Stimulated activated CD4-positive, alpha-beta T cell treated with anti-CD3 and anti-CD28 coated beads, Interleukin-15, amount 100 ng/mL, for 24 hours (primary cell): ENCODE data around the gene TMEM18.

Experiments used
- DNase-seq: peaks from one replicate; pipeline ENCODE4 v3.0.0-alpha.2; 2020

TMEM18 gene

DNA sequence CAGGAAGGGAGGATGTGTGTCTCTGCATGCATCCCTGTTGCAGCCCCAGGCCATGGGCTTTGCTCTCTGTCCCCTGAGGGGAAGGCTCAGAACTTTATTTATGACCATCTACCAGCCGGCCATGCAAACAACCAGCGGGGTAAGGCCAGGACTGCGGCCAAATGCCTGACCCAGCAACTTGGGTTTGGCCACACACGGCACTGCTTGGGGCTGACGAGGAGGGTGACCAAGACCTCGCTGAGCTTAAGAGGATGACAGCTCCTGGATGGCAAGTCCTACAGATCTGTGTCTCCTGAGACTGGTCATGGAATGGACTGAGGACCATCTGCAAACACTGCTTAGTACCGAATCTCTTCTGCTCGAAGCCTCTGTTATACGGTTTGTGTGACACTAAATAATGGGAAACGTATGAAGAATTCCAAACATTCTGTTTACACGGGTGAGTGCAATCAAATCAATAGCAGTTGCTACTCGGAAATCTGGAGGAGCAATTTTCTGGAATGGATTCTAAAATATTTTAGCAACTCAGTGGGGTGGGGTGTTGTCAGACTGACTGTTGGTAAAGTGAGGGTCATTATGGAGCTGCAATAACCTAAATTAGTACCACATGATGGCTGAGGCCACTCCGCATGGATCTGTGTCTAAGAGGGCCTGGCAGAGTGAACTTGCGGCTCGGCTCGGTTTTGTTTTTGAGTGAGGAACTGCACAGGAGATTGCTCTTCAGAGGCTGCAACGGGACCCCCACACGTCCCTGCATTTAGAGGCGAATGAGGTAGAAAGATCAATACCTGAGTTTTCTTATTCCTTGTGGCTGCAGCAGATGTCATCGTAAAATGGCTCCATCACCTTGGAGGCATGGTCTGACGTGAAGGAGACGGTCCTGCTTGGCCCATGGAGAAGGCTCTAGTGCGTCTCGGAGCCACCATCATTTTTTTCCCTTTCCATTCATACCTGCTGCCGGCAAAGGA is 26.6 kb downstream of the TMEM18 start:
- no peak for DNase-seq

DNA sequence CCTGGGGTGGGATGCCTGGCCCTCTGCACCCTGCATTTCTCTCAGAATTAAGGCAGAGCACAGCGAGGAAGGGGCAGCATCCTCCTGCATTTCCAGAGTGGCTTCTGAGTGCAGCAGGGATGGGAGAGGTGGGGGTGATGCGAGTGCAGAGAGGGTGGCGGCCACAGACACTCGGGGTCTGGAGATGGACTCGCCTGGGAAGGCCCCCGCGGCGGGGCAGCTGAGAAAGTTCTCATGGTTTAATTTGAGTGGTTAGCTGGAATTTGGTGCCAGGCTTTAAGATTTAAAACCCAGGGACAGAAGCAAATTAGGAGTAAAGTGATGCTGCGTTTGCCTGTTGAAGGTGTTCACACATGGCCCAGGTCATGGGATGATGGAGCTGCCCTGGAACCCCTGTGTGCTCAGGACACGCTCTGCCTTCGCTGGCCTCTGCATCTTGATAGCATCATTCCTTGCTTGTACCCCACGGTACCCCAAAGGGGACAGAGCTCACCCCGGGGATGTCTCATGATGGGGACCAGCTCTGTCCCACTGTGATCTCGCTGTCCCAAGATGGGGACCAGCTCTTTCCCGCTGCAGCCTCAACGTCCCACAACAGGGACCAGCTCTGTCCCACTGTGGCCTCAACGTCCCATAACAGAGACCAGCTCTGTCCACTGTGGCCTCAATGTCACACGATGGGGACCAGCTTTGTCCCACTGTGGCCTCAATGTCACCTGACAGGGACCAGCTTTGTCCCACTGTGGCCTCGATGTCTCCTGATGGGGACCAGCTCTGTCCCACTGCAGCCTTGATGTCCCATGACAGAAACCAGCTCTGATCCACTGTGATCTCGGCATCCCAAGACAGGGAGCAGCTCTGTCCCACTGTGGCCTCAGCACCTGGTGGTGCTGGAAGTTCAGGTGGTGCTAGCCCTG is 27.5 kb downstream of the TMEM18 start:
- DNase-seq, result no peak

DNA sequence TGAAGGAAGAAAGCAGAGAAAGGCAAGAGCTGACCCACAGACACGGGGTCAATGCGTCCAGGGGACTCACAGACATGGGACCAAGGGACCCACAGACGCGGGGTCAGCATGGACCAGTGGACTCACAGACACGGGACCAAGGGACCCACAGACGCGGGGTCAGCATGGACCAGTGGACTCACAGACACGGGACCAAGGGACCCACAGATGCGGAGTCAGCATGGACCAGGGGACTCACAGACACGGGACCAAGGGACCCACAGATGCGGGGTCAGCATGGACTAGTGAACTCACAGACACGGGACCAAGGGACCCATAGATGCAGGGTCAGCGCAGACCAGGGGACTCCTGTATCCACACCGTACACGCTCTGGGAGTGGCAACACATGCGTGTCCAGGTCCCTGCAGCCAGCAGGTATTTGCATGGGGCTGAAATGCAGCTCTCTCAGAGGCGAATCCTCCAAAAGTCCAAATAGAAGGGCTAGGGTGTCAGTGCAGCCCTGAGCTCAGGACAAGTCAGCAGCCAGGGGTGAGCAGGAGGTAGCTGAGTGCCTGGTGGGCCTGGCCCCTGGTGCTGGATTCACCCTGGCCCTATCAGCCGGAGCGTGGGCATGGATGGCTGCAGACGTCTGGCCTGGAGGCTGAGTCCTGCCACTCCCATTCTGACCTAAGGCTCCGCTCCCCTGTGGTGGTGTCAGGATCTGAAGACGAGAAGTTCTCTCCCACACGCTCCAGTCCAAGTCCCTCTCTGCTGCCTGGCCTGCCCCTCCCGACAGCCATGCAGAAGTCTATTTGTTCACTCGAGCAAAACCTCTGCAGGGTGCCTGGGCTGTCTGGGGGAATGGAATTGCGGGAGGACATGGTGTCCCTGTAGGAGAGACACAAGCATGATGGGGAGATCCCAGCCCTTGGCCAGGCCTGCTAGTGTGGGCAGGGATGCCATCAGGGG is 28.5 kb downstream of the TMEM18 start:
- no peak for DNase-seq

DNA sequence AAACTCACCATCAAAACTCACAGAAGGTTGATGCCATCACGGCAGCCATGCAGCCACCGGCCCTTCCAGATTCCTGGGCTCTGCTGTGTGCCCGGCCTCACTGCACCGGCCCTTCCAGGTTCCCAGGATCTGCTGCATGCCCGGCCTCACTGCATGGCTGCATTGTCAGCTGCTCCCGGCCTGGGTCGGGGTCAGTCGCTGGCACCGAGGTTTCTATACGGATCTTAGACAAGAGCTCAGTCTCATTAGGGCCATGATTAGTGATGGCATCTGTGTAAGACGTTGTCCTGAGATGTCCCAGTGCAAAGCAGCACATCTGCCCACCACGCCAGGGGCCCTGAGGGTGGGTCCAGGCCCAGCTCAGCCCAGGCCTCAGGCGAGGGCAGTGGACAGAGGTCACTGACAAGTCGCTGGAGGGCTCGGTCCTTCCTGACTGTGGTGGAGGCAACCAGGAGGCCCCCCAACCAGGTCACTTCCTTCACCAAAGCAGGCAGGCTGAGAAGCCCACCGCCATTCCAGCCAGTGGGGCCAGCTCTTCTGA is 29.4 kb downstream of the TMEM18 start:
- no peak for DNase-seq

DNA sequence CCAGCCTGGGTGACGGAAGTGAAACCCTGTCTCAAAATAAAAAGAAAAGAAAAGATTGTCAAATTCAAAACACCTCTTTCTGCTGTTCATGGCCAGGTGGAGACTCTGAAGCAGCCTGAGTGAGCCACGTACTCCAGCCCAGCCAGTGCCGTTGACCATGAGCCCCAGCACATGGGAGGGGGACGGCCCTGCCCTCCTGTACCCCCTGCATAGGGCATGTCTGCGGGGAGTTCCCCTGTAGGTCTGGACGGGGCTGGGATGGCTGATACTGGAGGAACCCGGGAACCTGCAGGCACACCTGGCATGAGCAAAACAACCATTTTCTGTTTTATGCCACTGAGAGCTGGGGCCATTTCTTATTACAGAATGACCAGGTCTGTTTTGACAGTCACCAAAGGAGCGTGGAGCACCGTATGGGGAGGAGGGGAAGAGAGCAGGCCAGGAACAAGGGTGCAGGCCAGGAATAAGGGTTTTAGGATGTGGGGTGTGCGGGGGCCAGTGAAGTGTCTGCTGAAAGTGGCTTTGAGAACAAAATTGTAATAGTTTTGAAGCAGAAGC is 30.1 kb downstream of the TMEM18 start:
- no peak for DNase-seq

DNA sequence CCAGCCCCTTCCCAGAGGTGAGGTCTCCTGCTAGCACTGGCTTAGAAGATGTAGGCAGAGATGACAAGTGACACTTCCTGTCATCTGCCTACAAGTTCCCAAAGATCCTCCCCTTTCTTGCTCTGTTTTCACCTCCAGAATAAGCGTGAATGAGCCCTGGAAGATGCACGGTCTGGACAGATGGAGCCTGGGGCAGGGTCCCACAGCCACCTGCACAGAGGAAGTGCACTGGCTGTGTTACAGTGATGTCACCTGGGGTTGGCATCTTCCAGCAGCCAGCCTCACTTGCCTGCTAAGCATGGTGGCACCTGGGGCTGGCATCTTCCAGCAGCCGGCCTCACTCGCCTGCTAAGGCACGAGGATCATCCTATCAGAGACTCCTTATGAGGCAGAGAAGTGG is 32.3 kb downstream of the TMEM18 start:
- DNase-seq, result no peak

DNA sequence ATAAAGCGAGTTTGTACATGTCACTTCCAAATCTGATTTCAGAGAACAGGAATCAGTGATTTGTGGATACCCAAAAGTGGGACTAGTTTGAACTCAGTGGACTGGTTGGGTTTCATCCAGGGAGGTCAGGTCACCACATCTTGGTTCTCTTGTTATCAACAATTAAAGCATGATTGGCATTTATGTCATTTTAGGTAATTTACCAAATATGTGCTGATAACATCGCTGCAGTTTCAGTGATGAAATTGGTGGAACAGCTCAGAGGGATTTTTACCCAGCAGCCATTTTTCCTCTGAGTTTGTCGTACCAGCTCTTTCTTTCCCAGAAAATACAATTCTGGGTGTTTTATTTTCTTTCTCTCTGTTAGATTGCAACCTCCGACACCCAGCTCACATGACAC is 33.4 kb downstream of the TMEM18 start:
- no peak for DNase-seq

DNA sequence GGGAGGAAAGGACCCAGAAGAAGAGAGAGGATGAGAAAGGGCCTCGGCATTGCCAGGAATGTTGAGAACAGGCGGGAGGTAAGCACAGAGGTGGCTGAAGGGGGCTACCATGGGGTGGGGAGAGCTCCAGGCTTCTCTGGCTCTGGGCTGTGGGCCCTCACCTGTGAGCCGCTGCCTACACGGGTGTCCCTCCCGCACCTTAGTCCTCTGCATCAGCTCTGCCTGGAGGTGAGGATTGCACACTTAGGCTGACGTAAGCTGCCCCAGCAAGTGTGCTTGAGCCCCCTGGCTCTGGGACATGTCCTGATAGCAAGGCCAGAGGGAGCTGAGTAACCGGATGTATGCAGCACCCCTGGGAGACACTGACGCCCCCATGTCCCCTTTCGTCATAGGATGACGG is 33.9 kb downstream of the TMEM18 start:
- DNase-seq, result no peak

DNA sequence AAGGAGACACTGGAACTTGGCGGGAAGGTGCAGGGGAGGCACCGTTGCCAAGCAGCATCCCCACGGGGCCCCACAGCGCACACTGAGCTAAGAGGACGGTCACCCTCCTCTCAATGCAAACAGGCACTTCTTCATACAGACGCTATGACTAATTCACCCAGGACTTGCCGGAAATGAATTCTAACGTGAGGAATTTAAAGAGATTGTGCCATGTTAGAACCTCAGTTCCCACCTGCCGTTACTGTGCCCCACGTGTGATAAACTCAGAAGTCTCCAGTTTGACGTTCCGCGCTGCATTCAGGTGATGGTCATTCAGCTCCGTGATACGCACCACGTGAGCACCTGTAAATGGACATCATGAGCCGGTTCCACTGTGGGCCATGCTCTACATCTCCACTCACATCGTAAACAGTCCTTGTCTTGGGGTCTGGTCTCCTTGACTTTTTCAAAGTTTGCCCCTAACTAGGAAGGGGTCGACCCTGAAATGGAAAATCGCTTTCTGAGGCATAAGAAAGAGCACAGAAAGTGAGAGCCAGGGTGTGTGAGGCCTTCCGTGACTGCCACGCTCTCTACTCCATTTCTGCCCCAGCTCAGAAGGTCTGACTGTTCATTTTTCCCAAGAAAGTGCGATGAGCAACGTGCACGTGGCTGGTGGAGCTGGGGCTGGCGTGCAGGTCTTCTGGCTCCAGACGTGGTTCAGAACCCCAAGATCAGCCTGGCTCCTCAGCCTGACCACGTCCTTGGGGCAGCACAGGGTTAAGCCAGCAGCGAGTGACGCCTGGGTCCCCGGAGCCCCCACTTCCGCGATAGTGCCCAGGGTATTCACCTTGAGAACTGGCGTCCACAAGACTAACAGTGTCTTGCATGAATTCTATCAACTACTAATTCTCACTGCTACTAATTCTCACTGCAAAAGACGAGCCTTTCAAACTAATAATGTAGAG is 35.1 kb downstream of the TMEM18 start:
- DNase-seq, result no peak

DNA sequence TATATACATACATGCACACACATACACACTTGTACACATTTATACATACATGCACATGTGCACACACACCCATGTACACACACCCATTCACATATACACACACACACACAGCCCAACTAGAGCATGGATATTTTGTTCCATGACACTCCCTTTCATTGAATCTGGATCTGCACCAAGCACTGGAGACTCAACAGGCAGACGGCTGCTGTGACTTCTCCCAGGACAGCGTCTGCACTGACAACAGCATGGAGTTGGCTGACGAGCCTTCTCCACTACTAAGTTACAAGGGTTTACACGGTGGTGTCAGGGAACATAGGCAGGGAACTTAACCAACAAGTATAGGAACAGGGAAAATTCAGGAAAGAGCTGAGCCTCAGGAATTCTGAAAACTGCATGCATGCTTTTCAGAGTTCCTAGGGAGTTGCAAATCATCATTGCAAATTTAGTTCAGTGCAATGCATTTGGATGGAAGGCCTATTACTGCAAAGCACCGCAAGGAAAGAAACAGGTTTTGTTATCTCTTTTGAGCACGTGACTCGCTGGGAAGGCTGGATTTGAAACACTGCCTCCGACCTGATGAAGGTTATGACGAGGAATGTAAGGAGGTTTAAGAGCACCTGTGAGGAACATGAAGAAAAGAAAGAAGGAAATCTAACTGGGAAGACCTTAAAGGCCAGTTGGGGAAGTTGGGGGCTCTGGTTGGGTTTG is 35.9 kb downstream of the TMEM18 start:
- no peak for DNase-seq

DNA sequence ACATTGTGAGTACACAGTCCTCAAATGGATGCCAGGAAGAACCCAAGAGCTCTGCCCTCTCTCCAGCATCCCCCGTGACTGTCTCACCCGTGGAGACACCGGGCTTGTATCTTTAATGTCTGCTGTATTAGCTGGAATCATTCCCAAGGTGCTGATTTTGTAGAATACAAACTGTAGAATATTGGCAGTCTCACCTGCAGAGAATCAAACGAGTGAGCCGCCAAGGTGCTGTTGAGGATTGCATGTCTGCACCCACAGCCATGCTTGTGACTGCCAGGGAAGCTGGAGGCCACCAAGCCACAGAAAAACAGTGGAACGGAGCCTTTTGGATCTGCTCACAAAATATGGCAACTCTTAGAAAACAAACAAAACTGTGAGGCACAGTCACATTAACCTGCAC is 37.5 kb downstream of the TMEM18 start:
- DNase-seq, result no peak

DNA sequence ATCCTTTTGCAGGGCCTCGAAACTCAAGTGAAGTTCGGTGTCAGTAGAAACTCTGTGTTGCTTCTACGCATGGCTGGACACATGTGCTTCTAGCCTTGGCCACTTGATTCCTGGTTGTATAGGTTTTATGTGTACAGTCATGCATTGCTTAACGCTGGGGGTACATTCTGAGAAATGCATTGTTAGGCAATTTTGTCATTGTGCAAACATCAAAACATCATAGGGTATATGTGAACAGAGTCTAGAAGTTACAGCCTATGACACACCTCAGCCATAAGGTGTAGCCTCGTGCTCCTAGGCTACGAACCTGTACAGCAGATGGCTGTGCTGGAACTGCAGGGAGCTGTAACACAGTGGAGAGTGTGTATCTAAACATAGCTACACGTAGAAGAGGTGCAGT is 39.4 kb downstream of the TMEM18 start:
- DNase-seq, result no peak

DNA sequence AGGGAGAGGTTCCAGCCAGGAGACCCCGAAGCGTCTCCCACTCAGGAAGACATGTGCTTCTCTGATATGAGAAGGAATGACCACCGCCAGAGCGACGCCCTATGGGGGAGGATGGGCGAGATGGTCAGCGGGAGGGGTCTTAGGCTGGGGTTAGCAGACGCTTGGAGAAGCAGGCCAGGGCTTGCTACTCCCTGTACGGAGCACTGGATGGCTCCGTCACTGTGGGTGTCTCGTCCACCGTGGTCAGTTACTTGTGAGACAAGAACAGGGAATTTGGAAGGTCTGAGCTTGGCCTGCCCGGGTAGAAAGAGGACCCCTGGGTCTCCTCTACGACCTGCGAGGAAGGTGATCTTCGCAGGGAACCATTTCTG is 39.8 kb downstream of the TMEM18 start:
- no peak for DNase-seq

DNA sequence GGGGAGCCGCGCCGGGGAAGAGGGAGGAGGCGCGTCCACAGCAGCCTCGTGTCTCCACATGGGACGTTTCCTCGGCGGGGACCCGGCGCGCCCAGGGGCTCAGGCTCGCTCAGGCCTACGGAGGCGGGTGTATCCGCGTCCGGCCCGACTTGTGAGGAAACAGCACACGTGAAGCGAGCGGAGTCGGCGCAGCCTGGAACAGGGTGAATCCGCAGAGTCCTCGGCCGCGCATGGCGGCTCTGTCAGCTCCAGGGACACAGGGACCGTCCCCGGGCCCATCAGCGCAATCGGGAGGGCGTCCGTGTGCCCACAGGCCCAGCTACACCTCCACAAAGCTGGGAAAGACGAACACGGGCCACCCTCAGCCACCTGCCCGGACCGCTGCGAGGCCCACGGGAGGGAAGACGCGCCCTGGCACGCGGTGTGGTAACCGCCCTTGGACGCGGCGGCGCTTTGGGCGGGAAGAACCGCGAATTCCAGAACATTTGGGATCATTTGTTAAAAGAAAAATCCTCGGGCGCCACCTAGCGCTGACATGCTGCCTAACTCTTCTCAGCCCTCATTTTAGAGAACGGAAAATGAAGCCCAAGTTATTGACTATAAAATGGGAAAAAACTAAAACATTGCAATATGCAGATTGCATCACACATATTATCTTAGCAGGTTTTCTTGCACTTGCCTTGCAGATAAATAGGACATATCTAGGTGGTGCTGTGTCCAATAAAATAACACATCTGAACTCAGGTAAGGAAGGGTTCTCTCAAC is 40.4 kb downstream of the TMEM18 start:
- DNase-seq, result peak; percentile 67

DNA sequence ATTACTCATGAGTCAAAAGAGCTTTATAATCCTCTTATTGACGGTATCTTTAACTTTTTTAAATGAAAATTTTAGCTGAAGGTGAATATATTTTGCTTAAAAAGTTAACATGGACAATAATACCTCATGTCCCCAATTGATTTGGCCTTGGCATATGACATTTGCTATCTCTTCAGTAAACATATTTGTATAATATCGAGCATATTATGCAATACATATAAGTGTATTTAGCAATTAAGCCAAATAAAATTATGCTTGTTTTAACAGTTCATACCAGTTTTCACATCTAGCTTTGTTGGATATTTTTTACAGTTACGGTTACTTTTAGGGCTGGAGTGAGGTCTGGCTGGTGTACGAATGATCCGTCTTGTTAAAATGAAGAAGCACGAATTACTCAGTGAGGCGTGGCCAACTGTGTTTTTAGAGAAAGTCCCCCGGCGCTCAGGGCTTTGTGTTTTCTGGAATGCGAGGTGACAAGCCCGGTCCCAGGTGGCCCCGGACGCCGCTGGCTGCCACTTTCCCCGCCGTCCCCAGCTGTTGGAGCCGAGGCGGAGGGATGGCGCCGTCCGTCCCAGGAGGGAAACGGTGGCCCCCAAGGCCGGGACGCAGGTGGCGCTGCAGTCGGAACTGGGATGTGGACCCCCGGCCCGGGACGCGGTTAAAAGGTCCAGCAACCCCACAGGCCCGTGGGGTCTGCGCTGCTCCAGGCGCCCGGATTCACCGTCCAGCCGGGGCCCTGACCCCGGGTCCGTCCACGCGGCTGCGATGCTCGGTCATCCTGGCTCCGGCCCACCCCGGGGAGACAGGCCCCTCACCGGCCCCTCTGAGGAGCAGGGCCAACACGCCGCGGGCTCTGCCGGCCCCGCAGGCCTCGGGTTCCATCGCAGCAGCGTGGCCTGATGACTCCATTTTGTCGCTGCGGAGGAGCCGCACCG is 41.3 kb downstream of the TMEM18 start:
- DNase-seq, result no peak

DNA sequence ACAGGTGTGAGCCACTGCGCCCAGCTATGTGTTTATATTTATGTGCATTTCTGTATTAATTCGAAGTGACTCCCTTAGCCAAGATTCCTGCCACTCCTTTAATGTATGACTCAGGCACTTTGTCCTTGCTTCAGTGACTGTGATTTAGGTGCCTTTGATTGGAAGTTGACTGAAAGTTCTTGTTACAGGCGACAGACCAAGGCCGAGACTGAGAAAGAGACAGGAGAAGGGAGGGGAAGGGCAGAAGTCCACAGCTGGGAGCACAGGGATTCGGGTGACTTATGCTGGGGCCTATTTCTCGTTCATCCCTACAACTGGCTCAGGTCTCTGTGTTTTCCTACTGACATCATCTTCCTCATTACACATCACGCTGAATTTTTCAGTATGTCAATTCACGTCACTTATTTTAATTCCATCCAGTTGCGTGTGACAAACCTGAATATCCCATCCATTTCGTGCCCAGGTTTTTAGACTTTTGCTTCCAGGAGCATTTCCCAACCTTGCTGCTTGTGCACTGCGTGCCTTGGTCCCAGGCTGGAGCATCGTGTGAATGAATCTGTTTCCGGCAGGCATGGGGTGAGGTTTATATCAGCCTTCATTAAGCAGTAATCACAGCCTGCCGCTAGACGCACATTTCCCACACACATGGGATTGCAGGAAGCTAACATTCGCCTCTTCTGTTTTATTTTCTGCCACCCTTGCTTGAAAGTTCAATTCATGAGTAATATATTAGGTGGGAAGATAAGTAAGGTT is 42.4 kb downstream of the TMEM18 start:
- no peak for DNase-seq

DNA sequence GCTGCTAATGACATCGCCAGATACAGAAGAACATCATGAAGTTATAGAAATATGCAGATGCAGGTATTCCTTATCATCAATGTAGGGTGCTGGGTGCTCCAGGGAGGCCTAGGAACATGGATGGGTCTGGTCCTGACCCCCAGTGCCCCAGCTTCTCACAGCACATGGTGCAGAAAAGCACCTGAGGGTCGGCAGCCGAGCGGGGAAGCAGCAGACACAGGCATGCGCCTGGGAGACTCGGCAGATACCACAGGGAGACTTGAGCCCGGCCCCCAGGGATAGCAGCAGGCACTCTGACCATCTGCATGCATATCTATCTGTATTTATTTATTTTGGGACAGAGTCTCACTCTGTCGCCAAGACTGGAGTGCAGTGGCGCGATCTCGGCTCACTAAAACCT is 43.2 kb downstream of the TMEM18 start:
- DNase-seq, result no peak
